Fibroblast of the conjunctiva (primary cell): Measurements from ENCODE around the gene CFLAR.
"Not testable (repeated sequence)": the region's sequence is repeated elsewhere in the genome, so short reads cannot be mapped to it uniquely, and the experiment has no call there.

ENCODE experiments used
- DNase-seq: peaks from one replicate; pipeline ENCODE4 v3.0.0-alpha.2; 2010; ENCODE audit warnings: low read depth

The CFLAR gene

GRCh38 chr2:201116115-201116958, at the start of gene CFLAR:
CFLAR (plus strand) TSS chr2:201116164; CDS start chr2:201129866, 13,702 bp downstream.
- DNase-seq, result peak; percentile 49

- no peak for DNase-seq
Observed at GRCh38 chr2:201070948-201071478, 45.0 kb upstream of the CFLAR start.

GRCh38 chr2:201071479-201072200, 44.3 kb upstream of the CFLAR start, which contains the start of the genes HYCC2 and NDUFB3:
HYCC2 (minus strand) TSS chr2:201071671; CDS start chr2:201024009, 47,662 bp downstream.
NDUFB3 (plus strand) TSS chr2:201072001; CDS start chr2:201078883, 6,882 bp downstream.
- DNase-seq, result peak; percentile 84

GRCh38 chr2:201072201-201072530, 43.8 kb upstream of the CFLAR start:
- no peak for DNase-seq

GRCh38 chr2:201073071-201073470, 42.9 kb upstream of the CFLAR start:
- DNase-seq, result no peak

GRCh38 chr2:201074996-201075395, 41.0 kb upstream of the CFLAR start:
- no peak for DNase-seq

- DNase-seq, result no peak
Observed at GRCh38 chr2:201084863-201085262, 31.1 kb upstream of the CFLAR start.

GRCh38 chr2:201090574-201090973, 25.4 kb upstream of the CFLAR start:
- DNase-seq, result no peak

GRCh38 chr2:201093573-201093972, 22.4 kb upstream of the CFLAR start:
- DNase-seq, result no peak

GRCh38 chr2:201100497-201100896, 15.5 kb upstream of the CFLAR start:
- no peak for DNase-seq

- DNase-seq, result no peak
Observed at GRCh38 chr2:201105759-201106158, 10.2 kb upstream of the CFLAR start.

- DNase-seq, result no peak
Observed at GRCh38 chr2:201107624-201108023, 8.3 kb upstream of the CFLAR start.

- DNase-seq, result no peak
Observed at GRCh38 chr2:201108341-201108740, 7.6 kb upstream of the CFLAR start.

GRCh38 chr2:201109186-201109585, 6.8 kb upstream of the CFLAR start:
- DNase-seq, result no peak

GRCh38 chr2:201110615-201111014, 5.3 kb upstream of the CFLAR start:
- no peak for DNase-seq

GRCh38 chr2:201111096-201111495, 4.9 kb upstream of the CFLAR start:
- DNase-seq, result no peak

GRCh38 chr2:201114350-201114749, 1.6 kb upstream of the CFLAR start:
- DNase-seq, result no peak

- DNase-seq, result no peak
Observed at GRCh38 chr2:201114846-201115245, 1.1 kb upstream of the CFLAR start.

GRCh38 chr2:201116959-201117734, 1.2 kb downstream of the CFLAR start:
- peak; percentile 93 for DNase-seq

- not testable (repeated sequence) for DNase-seq
Observed at GRCh38 chr2:201117735-201118094, 1.8 kb downstream of the CFLAR start.

- peak; percentile 75 for DNase-seq
Observed at GRCh38 chr2:201118121-201118960, 2.4 kb downstream of the CFLAR start.
